GM12891 (cell line): Measurements from ENCODE around the gene POMT1.

ENCODE experiments used
- DNase-seq: peaks from one replicate; pipeline ENCODE4 v3.0.0; 2011; ENCODE audit warnings: low spot score; ENCODE audit not compliant: insufficient read length
- FAIRE-seq: peaks from 2 replicates; lab custom pipeline; 2011; peaks lifted over from hg19 to GRCh38; lab: Jason Lieb, UNC
- PAX5 ChIP-seq: IDR thresholded peaks from 2 replicates; pipeline ENCODE4 v1.6.1; 2011; ENCODE audit warnings: low read length, moderate library complexity, mild to moderate bottlenecking; ENCODE audit not compliant: insufficient read depth, severe bottlenecking
- POLR2A ChIP-seq: IDR thresholded peaks from 2 replicates; pipeline ENCODE4 v1.6.1; 2011; ENCODE audit warnings: low read depth, low read length, control low read depth
- POLR2AphosphoS5 ChIP-seq: IDR thresholded peaks from 2 replicates; pipeline ENCODE4 v1.6.1; 2011; ENCODE audit warnings: low read depth, low read length, control low read depth
- POU2F2 ChIP-seq: IDR thresholded peaks from 2 replicates; pipeline ENCODE4 v1.6.1; 2011; ENCODE audit warnings: low read depth, mild to moderate bottlenecking, control low read depth, low read length, moderate library complexity
- SPI1 ChIP-seq: IDR thresholded peaks from 2 replicates; pipeline ENCODE4 v1.6.1; 2011; ENCODE audit warnings: low read depth, low read length, control low read depth
- TAF1 ChIP-seq: IDR thresholded peaks from 2 replicates; pipeline ENCODE4 v1.6.1; 2011; ENCODE audit warnings: low read depth, low read length, control low read depth

Gene POMT1

DNA sequence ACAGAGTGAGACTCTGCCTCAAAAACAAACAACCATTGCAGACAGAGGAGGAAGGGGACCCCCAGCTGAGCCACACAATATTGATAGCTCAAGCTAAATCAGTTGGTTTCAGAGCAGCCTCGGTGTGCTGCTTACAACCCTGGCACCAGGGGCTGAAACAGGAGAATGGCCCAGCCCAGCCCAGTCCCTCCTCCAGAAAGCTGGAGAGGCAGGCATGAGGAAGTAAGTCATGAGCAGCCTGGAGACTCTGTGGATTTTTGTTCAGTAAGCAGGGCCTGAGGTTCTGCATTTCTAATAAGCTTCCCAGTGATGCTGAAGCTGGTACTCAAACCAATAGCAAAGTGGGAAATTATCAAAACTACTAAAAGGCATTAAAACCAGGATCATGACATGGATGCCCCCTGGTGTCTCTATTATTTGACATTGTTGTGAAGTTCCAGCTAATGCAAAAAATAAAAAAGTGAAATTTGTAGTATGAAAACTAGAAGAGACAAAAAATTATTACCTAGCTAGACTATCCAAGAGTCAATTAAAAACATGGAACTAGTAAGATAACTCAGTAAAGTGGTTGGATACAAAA is 56.8 kb downstream of the POMT1 start:
- TF ChIP-seq POLR2A (no peak), POLR2AphosphoS5 (no peak), POU2F2 (no peak), SPI1 (no peak), PAX5 (no peak), TAF1 (no peak)
- DNase-seq (no peak), FAIRE-seq (no peak)

DNA sequence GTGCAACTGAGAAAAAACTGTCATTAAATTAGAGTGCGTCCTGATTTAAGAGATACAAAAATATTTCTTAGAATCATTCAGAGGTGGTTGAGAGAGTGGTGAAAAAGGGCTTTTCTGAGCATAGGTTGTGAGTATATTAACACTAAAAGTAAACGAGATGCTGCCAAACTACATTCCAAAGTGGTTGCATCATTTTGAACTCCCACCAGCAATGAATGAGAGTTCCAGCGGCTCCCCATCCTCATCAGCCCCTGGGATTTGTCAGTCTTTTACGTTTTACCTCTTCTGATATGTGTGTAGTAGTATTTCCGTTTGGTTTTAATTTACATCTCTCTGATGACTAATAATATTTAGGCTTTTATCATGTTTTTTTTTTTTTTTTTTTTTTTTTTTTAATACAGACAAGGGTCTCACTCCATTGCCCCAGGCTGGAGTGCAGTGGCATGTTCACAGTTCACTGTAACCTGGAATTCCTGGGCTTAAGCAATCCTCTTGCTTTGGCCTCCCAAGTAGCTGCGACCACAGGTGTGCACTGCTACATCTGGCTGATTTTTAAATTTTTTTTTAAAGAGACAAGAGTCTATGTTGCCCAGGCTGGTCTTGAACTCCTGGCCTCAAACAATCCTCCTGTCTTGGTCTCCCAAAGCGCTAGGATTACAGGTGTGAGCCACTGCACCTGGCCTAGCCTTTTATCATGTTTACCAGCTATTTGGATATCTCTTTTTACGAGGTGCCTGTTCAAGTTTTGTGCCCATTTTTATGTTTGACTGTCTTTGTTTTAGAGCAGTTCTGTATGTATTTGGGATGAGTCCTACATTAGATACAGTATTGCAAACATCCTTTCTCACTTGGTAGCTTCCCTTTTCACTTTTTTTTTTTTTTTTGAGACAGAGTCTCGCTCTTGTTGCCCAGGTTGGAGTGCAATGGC is 59.6 kb downstream of the POMT1 start:
- TF ChIP-seq POLR2AphosphoS5 (no peak), POLR2A (no peak), POU2F2 (no peak), SPI1 (no peak), TAF1 (no peak), PAX5 (no peak)
- FAIRE-seq (no peak), DNase-seq (no peak)

DNA sequence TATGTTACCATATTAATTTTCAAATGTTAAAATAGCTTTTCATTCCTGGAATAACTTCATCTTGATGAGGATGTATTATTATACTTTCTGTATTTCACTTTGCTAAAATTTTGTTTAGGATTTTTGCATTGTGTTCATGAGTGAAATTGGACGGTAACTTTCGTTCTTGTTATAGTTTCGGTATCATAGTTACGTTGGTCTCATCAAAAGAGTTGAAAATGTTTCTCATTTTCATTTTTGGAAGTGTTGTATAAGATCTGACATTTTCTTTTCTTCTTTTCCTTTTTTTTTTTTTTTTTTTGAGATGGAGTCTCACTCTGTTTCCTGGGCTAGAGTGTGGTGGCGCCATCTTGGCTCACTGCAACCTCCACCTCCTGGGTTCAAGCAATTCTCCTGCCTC is 62.7 kb downstream of the POMT1 start:
- FAIRE-seq = no peak
- DNase-seq = no peak
- no peak for TF ChIP-seq POLR2A
- no peak for TF ChIP-seq TAF1
- TF ChIP-seq PAX5 = no peak
- TF ChIP-seq POLR2AphosphoS5 = no peak
- no peak for TF ChIP-seq SPI1
- no peak for TF ChIP-seq POU2F2

DNA sequence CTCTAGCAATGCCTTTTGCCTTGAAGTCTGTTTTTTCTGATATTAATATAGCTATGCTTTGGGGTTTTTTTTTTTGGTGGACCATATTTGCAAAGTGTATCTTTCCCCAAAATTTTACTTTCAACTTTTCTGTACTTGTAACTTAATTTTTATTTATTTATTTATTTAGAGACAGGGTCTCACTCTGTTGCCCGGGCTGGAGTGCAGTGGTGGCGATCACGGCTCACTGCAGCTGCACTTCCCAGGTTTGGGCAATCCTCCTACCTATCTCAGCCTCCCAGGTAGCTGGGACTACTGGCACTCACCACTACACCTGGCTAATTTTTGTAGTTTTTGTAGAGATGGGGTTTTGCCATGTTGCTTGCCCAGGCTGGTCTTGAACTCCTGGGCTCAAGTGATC is 63.4 kb downstream of the POMT1 start:
- no peak for TF ChIP-seq POLR2AphosphoS5
- no peak for FAIRE-seq
- DNase-seq = no peak

DNA sequence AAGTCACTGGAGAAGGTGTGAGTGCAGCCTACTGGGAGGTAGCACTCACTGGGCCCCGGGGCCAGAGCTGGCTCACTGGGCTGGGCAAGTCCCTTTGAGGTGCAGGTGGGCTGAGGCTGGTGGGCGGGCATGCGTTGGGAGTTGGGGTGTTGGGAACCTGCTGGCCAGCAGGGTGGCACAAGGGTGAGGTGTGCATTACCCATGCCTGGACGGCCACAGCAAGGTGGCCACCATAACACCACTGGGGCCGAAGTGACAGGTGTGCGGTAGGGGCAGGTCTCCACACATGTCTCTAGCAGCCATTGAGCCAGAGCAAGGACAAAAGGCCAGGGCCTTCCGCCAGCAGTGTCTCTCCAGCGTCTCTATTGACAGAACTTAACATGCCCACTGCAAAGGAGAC is 65.2 kb downstream of the POMT1 start:
- DNase-seq = no peak
- TF ChIP-seq TAF1 = no peak
- no peak for TF ChIP-seq PAX5
- TF ChIP-seq POLR2AphosphoS5 = no peak
- no peak for TF ChIP-seq POLR2A
- no peak for TF ChIP-seq POU2F2
- no peak for TF ChIP-seq SPI1
- no peak for FAIRE-seq
